AG08395 (cell line): ENCODE results near the gene DPP4.
"Not testable (repeated sequence)": the region's sequence is repeated elsewhere in the genome, so short reads cannot be mapped to it uniquely, and the experiment has no call there.

Experiments used
- DNase-seq: peaks from one replicate; pipeline ENCODE4 v3.0.0; 2012; ENCODE audit warnings: mixed read lengths, low spot score

DPP4 gene

DNA sequence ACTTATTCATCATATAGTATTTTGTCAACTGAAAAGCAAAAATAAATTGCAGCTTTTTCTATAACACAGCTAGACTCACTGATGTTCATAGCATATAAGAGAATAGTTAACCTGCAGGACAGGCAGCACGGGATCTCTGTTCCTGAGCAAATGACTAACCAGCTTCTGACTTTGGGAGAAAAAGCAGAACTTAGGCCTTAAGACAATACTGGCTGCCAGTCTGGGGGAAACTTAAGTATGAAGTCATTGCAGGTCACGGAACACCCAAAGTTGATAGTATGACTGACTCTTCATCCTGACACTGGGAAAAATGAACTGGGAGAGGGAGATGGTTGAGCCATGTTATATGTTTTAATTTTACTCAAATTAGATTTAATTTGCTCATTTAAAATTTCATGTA, 113.0 kb downstream of the DPP4 start:
- DNase-seq, result no peak

DNA sequence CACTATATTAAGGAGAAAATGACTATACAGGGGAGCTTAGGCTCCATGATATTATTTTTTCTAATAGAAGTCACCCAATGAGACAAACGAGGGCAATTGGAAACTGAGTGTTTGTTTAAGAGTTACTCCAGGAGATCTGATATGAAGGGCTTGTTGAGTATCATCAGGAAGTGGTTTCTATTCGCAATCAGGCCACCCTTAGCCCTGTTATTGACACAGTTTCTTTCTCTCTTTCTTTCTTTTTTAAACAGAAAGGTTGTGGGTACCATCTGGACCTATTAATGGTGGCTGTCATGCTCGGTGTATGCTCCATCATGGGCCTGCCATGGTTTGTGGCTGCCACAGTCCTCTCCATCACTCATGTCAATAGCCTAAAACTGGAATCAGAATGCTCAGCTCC, 117.3 kb downstream of the DPP4 start:
- no peak for DNase-seq

DNA sequence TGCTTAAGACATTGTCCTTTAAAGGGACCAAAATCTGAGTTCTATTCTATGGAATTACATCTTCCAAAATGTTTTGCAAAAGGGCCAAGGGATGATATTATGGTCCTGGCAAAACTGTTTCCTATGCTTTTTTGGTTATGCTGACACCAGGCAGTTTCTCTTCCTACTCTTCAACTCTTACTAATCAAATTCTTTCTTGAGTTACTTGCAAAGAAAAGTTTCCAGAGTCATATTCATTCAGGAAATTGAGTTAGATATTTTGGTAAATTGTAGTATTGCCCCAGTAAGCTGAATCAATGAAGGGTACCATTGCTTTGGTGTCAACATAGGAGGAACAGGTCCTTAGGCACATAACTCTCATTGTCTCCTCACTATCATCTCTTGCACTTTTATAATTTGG, 118.8 kb downstream of the DPP4 start:
- no peak for DNase-seq

DNA sequence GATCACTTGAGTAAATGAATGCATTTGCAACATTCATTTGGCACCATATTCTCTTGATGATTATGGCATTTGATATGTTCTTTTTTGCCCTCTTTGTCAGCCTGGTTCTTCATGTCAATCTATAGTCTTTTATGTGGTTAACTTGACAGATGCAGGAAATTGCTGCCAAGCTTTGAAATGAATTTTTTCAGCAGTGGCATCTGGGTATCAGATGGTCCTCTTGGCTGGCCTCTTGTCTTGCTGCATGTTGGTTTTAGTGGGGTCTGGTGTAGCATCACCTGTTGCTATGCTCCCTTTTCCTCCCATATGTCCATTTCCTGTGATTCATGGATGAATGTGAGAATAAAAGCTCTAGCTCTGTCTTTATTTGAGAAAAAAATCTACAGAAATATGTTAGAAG, 119.9 kb downstream of the DPP4 start:
- no peak for DNase-seq

DNA sequence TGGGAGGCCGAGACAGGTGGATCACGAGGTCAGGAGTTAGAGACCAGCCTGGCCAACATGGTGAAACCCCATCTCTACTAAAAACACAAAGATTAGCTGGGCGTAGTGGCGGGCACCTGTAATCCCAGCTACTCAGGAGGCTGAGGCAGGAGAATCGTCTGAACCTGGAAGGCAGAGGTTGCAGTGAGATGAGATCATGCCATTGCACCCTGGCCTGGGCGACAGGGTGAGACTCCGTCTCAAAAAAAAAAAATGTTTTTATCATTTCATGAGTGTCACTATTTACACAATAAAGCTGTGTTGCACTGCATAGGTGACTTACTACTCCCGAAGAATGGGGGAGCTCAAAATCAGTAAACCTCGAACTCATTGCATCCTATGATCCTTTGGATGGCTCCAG, 120.6 kb downstream of the DPP4 start:
- not testable (repeated sequence) for DNase-seq

DNA sequence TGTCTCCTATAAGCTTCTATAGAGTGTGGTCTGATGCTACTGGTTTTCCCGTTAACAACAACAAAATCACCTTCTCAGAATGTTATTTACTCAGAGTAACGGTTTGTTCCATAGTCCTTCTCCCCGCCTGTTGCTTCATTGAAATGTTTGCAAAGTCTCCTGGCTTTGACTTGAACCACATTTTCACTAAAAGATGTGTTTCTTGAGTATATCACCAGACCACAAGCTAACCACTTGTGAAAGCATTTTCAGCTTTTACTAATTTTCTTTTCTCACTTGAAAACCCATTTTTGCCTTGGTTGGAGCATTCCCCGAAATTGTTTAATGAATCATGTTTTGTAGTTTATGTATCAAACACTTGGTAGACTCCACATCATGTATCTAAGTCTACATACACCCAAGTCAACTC, 121.2 kb downstream of the DPP4 start:
- no peak for DNase-seq

DNA sequence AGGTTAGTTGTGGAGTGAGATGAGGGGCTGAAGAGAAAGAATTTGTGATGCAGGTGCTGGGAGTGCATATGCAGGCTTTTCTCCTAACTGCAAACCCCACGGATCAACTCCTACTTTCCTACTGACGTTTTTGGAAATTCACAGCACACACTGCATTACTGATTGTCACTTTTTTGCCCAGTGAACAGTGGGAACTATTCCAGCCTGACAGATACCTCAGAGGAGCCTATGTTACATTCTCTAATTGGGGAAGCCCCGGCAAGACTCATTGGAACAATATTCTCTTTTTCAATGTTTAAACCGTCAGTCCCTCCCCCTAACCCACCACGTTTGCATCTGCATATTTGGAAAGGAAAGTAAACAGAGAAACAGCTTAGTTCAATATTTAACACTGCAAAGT, 126.2 kb downstream of the DPP4 start:
- no peak for DNase-seq

DNA sequence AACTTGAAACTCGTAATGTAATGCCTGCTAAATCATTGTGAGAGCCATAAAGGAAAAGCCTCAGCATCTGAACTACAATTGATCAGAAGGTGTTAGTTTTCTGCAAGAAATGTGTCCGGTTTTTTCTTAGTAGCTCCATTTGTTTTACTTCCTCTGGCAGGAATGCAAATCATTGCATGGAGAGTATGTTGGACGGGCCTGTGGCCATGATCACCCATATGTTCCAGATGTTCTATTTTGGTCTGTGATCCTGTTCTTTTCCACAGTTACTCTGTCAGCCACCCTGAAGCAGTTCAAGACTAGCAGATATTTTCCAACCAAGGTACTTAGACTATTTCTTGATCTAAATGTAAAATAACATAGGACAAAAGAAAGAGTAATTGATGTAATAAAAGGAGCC, 126.6 kb downstream of the DPP4 start:
- no peak for DNase-seq

DNA sequence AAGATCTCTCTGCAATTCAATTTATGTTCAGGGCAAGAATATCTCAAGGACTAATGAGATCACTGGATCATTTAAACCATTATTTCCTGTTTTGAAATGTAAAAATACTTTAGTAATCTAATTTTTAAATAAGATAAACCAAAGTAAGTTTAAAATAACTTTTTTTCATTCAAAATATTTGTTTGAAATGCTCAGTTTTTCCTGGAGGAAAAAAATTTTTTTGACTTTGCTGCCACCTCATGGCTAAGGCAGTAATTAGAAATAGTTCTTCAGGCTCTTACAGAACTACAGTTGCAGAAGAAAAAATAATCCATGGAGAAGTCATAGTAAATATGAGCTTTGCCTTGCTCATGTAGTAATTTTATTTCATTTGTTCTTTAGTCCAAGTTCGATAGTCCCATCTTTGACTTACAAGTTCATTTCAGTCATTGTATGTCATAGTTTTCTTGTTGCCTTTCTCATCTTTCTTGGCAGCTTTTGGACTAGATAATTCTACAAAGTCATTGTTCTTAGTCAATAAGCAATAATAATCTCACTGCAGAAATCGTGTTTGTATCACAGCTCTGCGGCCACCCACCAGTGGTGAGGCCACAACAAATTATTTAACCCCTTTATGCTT, 127.4 kb downstream of the DPP4 start:
- peak; percentile 25 for DNase-seq

DNA sequence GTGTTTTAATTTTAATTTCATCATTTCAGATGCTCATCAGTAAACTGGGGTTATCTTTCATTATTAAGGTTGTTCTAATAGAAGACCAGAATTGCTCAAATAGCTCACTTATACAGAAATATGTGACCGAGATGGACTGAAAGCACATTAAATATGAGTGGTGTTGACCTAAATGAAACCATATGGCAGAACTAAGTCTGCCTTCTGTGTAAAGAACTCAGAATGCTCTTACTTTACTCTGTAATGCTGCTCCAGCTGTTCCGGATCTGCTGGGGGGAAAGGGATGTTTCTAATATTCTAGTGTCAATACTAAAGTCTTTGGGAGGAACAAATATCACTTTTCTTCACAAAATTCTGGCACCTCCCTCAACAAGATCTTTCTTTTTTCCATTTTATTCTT, 131.0 kb downstream of the DPP4 start:
- no peak for DNase-seq
